GM12873 (cell line): ENCODE data around the gene TRAK2.

Experiments used
- CTCF ChIP-seq: IDR thresholded peaks from 2 replicates; pipeline ENCODE4 v1.5.1; 2012; ENCODE audit warnings: low read depth, mild to moderate bottlenecking, moderate library complexity, low read length, control low read depth; ENCODE audit not compliant: insufficient read depth; ENCODE audit errors: missing control alignments

Gene TRAK2

GRCh38 chr2:201360256-201360655 is 91.0 kb downstream of the TRAK2 start:
- no peak for TF ChIP-seq CTCF

- no peak for TF ChIP-seq CTCF
Observed at GRCh38 chr2:201358684-201359083, 92.6 kb downstream of the TRAK2 start.

- TF ChIP-seq CTCF: no peak
Observed at GRCh38 chr2:201357221-201357620, 94.0 kb downstream of the TRAK2 start, which contains the start of gene FLACC1. Gene FLACC1, minus strand, starts transcription at chr2:201357345. Its CDS starts 5,941 bp downstream, at chr2:201351404.

- TF ChIP-seq CTCF: no peak
Observed at GRCh38 chr2:201353116-201353515, 98.1 kb downstream of the TRAK2 start.

GRCh38 chr2:201350879-201351278 is 100.4 kb downstream of the TRAK2 start:
- TF ChIP-seq CTCF: no peak

GRCh38 chr2:201349601-201350000 is 101.7 kb downstream of the TRAK2 start:
- no peak for TF ChIP-seq CTCF

GRCh38 chr2:201348758-201349157 is 102.5 kb downstream of the TRAK2 start:
- TF ChIP-seq CTCF: no peak

GRCh38 chr2:201347138-201347537 is 104.1 kb downstream of the TRAK2 start:
- no peak for TF ChIP-seq CTCF
